ENCODE results near the gene TNRC18. TPM values are rescaled to one million over a fixed set of nuclear protein-coding genes. Genes with fewer than 3 reads are reported as not detected.

The TNRC18 gene
- total and polyA plus RNA-seq, 2 of the 8 experiments (the other 6 are each of a cell fraction or from before 2014, with no cell fraction given), result 1.7 to 8.6 TPM

DNA sequence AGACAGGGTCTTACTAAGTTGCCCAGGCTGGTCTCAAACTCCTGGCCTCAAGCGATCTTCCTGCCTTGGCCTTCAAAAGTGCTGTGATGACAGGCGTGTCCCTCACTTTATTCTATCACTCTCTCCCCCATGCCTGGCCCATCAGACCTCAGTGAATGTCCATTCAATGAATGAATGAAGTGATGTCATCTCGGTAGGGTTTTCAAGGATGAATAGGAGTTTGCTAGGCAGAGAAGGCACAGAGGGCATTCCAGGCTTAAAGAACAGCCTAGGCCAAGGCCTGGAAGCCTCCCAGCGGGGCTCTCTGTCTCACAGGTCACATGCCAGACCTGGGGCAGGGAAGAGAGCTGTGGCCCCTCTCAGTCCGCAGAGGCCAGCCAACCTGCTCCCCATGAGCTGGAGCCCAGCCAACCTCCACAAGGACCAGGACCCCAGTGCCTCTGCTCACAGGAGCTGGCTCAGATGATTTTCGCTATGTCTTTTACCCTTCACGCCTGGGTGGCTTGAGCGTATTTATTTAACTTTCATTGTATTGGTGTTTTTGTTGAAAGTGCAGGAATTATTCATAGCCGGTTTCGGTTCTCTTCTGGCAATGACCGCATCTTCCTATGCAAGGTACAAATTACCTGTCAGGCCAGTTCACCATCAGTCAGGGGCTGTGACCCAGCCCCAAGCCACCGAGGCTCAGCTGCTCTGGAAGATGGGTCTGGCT is 11.8 kb upstream of the TNRC18 start:
- H2BK12ac ChIP-seq (ENCODE audit: low read depth, low read length), result no peak overlapping the region
- H3K9me3 ChIP-seq (ENCODE audit: insufficient read depth in 2 of 2, low read depth in 1 of 2, low read length in 1 of 2), result peaks cover 0 to 11% of the 10 kb centered on the region in 2 experiments; a peak in 2 of 4 replicates

More for the DNA sequence above, 11.8 kb upstream of the TNRC18 start:
- Histone ChIP-seq H3K4ac (replicated peaks; ENCODE audit: insufficient read length, low read depth, low read length) (no peak overlapping the region), H3K18ac (ENCODE audit: extremely low read depth, low read length) (no peak overlapping the region), H2BK20ac (ENCODE audit: low read length) (no peak overlapping the region), H3K79me2 (ENCODE audit: control insufficient read depth in 1 of 2, insufficient read depth in 2 of 2, low read length in 2 of 2) (no peaks in the 10 kb centered on the region), H3K56ac (replicated peaks; ENCODE audit: insufficient read length, low read depth, low read length) (no peak overlapping the region), H2BK15ac (ENCODE audit: low read length) (no peak overlapping the region), H3K4me2 (ENCODE audit: insufficient read depth in 1 of 2, low read depth in 2 of 2, low read length in 2 of 2) (no peak overlapping the region), H2AK5ac (ENCODE audit: low read depth, low read length) (no peak overlapping the region), H3K79me1 (ENCODE audit: low read depth, low read length) (no peaks in the 10 kb centered on the region), H3K23ac (ENCODE audit: insufficient read length) (no peak overlapping the region), H2AFZ (ENCODE audit: low read length) (no peak overlapping the region), H4K5ac (ENCODE audit: insufficient read length, low read depth, low read length) (no peak overlapping the region), H3K14ac (ENCODE audit: insufficient read length) (no peak overlapping the region), H3K9ac (replicated peaks in 1 of 4; ENCODE audit: extremely low read depth in 1 of 4, low read depth in 3 of 4, low read length in 3 of 4) (no peak overlapping the region), H4K20me1 (replicated peaks in 1 of 2; ENCODE audit: control insufficient read depth in 1 of 2, insufficient read depth in 2 of 2, low read length in 2 of 2) (peaks cover 6 to 8% of the 10 kb centered on the region in 2 experiments), H2BK120ac (replicated peaks; ENCODE audit: low read depth, low read length) (no peak overlapping the region), H3K23me2 (ENCODE audit: low read depth, low read length) (no peaks in the 10 kb centered on the region; the same call in 1 of the 2 replicates), H3K4me1 (replicated peaks in 1 of 4; ENCODE audit: control insufficient read depth in 3 of 4, insufficient read depth in 4 of 4, low read length in 3 of 4) (peaks cover 0 to 2% (median 0%) of the 10 kb centered on the region in 4 experiments; a peak in 2 of 7 replicates), H3K4me3 (ENCODE audit: extremely low read depth in 1 of 4, insufficient read depth in 2 of 4, low read depth in 3 of 4, low read length in 4 of 4) (no peak overlapping the region), H4K91ac (replicated peaks; ENCODE audit: insufficient read length, low read length) (no peak overlapping the region), H3K36me3 (ENCODE audit: control insufficient read depth in 2 of 4, insufficient read depth in 4 of 4, low read length in 3 of 4) (no peaks in the 10 kb centered on the region), H2BK5ac (ENCODE audit: low read depth, low read length) (no peak overlapping the region), H3K27me3 (replicated peaks in 1 of 4; ENCODE audit: control insufficient read depth in 3 of 4, extremely low read depth in 1 of 4, insufficient read depth in 3 of 4, low read length in 3 of 4) (peaks cover 2 to 14% (median 9%) of the 10 kb centered on the region in 4 experiments), H4K8ac (ENCODE audit: extremely low read depth, insufficient read depth, low read length) (no peak overlapping the region), H3K27ac (ENCODE audit: low read depth, low read length) (no peak overlapping the region)
- TF ChIP-seq POLR2A (IDR thresholded peaks at IDR 0.05; ENCODE audit: control extremely low read depth in 1 of 2, low read depth in 2 of 2, low read length in 2 of 2) (no peak), GTF2F1 (IDR thresholded peaks at IDR 0.05; ENCODE audit: borderline replicate concordance, low read depth, low read length) (no peak), EP300 (IDR thresholded peaks at IDR 0.05; ENCODE audit: borderline replicate concordance in 1 of 2, low read depth in 2 of 2, low read length in 2 of 2) (no peak), KDM4A (IDR thresholded peaks at IDR 0.05; ENCODE audit: low read depth, low read length, severe bottlenecking) (no peak), CEBPB (IDR thresholded peaks at IDR 0.05; ENCODE audit: low read depth, low read length) (no peak), GABPA (IDR thresholded peaks at IDR 0.05; ENCODE audit: borderline replicate concordance, insufficient read depth, low read length) (no peak), HDAC6 (IDR thresholded peaks at IDR 0.05; ENCODE audit: low read depth, low read length) (no peak), BCL11A (IDR thresholded peaks at IDR 0.05; ENCODE audit: low read depth in 2 of 2, low read length in 2 of 2) (no peak), TBP (IDR thresholded peaks at IDR 0.05; ENCODE audit: low read depth, low read length) (no peak)
- WGBS, 2 experiments (ENCODE audit: extremely low coverage in 1 of 2, insufficient coverage in 1 of 2, insufficient read length in 1 of 2, insufficient replicate concordance in 2 of 2, low coverage in 1 of 2, low lambda C conversion rate in 2 of 2, missing lambda C conversion rate in 1 of 2), result 87% methylated on average over 12 of the region's 12 CpGs; no CpG with 5 or more reads in 1 of the 2 experiments
- FAIRE-seq (no peak), DNase-seq (ENCODE audit: low read depth in 1 of 2, low spot score in 2 of 2) (no peak)
- ChIA-PET POLR2A (ENCODE audit: partially characterized antibody) (interaction anchor here (0.9 to 1.3 kb wide), 2 partner anchors 91 to 93 kb away, joined by 3 read pairs; no protein-coding TSS in a partner anchor), CTCF (ENCODE audit: partially characterized antibody) (interaction anchor here (0.7 to 6.2 kb wide), 5 partner anchors 9 to 65 kb away, joined by 3 to 39 read pairs (median 3); no protein-coding TSS in a partner anchor)
